Transverse colon (tissue), 4 donors: ENCODE measurements around the gene NLGN2.

Experiments
- POLR2A ChIP-seq: fragments of 450-650 bp; IDR thresholded peaks from one replicate; pipeline ENCODE4 v1.6.1; 2016; ENCODE audit warnings: antibody characterized with exemption, mild to moderate bottlenecking, moderate library complexity
- POLR2AphosphoS5 ChIP-seq, 3 donors: sonication (generic); formaldehyde crosslinking; IDR thresholded peaks; one replicate each; pipeline ENCODE4 v1.6.1; 2016; ENCODE audit warnings: antibody characterized with exemption in 3 of 3
- TF ChIP-seq, protein P1 (sequence below), 5 experiments: fragments of 200-600 bp in 3 of 5; fragments of 450-650 bp in 2 of 5; sonication (generic) in 3 of 5; IDR thresholded peaks; 1 replicate in 2 of 5; 2 replicates in 3 of 5; pipeline ENCODE4 v1.5.1; 2016 to 2017; ENCODE audit warnings: antibody characterized with exemption in 5 of 5, inconsistent platforms in 3 of 5, mild to moderate bottlenecking in 2 of 5, moderate library complexity in 1 of 5

DNA sequence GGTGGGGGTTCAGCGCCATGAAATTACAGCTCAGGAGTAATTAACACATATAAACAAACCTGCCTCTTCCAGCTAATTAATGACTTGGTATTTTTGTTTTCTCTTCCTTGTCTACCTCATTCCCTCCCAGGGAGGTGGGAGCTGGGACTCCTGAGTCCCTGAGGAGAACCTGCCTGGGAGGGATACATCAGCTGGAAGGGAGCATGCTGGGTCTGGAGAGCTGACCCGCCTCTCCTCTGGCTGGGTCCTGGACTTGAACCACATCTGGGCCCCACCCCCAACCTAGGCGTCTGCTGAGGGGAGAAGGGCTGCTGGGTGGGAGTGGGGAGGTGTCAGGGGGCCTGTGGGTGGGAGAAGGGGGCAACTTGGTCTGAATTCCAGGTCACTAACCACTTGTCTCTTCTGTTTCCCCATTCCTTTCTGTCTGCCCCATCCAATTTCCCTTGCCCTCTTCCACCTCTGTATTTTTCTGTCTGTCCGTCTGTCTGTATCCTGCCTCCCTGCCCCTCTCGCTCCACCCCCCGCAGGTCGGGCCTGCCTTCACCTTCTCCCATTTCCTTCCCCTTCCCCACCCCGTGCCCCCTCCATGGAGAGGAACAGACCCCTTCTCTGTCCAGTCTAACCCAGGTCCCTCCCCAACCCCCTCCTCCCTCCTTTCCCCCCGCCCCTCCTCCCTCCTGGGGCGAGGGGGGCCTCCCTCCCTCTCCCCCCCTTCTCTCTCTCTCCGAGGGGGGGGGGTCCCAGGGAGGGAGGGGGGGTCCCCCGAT is at the start of gene NLGN2:
- TF ChIP-seq, protein P1, sequence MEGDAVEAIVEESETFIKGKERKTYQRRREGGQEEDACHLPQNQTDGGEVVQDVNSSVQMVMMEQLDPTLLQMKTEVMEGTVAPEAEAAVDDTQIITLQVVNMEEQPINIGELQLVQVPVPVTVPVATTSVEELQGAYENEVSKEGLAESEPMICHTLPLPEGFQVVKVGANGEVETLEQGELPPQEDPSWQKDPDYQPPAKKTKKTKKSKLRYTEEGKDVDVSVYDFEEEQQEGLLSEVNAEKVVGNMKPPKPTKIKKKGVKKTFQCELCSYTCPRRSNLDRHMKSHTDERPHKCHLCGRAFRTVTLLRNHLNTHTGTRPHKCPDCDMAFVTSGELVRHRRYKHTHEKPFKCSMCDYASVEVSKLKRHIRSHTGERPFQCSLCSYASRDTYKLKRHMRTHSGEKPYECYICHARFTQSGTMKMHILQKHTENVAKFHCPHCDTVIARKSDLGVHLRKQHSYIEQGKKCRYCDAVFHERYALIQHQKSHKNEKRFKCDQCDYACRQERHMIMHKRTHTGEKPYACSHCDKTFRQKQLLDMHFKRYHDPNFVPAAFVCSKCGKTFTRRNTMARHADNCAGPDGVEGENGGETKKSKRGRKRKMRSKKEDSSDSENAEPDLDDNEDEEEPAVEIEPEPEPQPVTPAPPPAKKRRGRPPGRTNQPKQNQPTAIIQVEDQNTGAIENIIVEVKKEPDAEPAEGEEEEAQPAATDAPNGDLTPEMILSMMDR (IDR thresholded peaks at IDR 0.05): no peak
- no peak for TF ChIP-seq POLR2A
- no peak for TF ChIP-seq POLR2AphosphoS5 (IDR thresholded peaks at IDR 0.05)
